Measurements from ENCODE around the gene YBX1. TPM values are rescaled to one million over a fixed set of nuclear protein-coding genes. Genes with fewer than 3 reads are reported as not detected.
A peak's percentile ranks its signal among the peaks of the same experiment; 100 is the strongest.

YBX1 gene
- total and polyA plus RNA-seq, 2 of the 13 experiments (the other 11 are each of a cell fraction or from before 2014, with no cell fraction given), result 339 to 628 TPM

GRCh38 chr1:42682739-42683531 is 717 bp downstream of the YBX1 start (continued):
- TF ChIP-seq ZBTB34 (CRISPR knock-in tag; IDR thresholded peaks at IDR 0.05) (no peak), TBL1XR1 (IDR thresholded peaks at IDR 0.05; ENCODE audit: borderline replicate concordance, low read length, partially characterized antibody) (no peak), HCFC1 (IDR thresholded peaks at IDR 0.05; ENCODE audit: low read depth, low read length) (no peak), FOXC1 (CRISPR knock-in tag; IDR thresholded peaks at IDR 0.05; ENCODE audit: borderline replicate concordance) (peak; percentile 68; the same call in 1 of the 2 replicates), ZFX (CRISPR knock-in tag; IDR thresholded peaks at IDR 0.05; ENCODE audit: low read depth) (peak; percentile 71), DRAP1 (CRISPR knock-in tag; IDR thresholded peaks at IDR 0.05) (no peak), ZNF160 (CRISPR knock-in tag; IDR thresholded peaks at IDR 0.05) (0 out of 2 replicates have a peak, but pooled peaks have one; percentile 28), KLF15 (CRISPR knock-in tag; IDR thresholded peaks at IDR 0.05; ENCODE audit: borderline replicate concordance) (peak; percentile 35; the same call in 1 of the 2 replicates), MXD3 (CRISPR knock-in tag; IDR thresholded peaks at IDR 0.05) (peak; percentile 92), ZNF501 (CRISPR knock-in tag; IDR thresholded peaks at IDR 0.05) (no peak), SPEN (CRISPR knock-in tag; IDR thresholded peaks at IDR 0.05; ENCODE audit: low read depth) (peak; percentile 68; the same call in 1 of the 2 replicates), CCDC6 (CRISPR knock-in tag; IDR thresholded peaks at IDR 0.05) (0 out of 2 replicates have a peak, but pooled peaks have one; percentile 53), ZNF761 (CRISPR knock-in tag; conservative IDR thresholded peaks at IDR 0.05) (no peak), DMAP1 (CRISPR knock-in tag; IDR thresholded peaks at IDR 0.05) (peak; percentile 61), ZNF281 (CRISPR knock-in tag; IDR thresholded peaks at IDR 0.05; ENCODE audit: borderline replicate concordance) (0 out of 2 replicates have a peak, but pooled peaks have one; percentile 21), NFAT5 (CRISPR knock-in tag; IDR thresholded peaks at IDR 0.05) (0 out of 2 replicates have a peak, but pooled peaks have one; percentile 54), ZFP37 (CRISPR knock-in tag; IDR thresholded peaks at IDR 0.05; ENCODE audit: borderline replicate concordance) (no peak)

Measured in HepG2 (cell line).